Skin epidermis (tissue), 12 donors: Measurements from ENCODE around the gene CETP.
"Not testable (repeated sequence)": the region's sequence is repeated elsewhere in the genome, so short reads cannot be mapped to it uniquely, and the experiment has no call there.

ENCODE experiments used
- H3K27ac ChIP-seq, 21 experiments: fragments of 200-600 bp; sonication (generic) in 11 of 21; one replicate each; pipeline ENCODE4 v1.5.0; 2020; ENCODE audit warnings: mild to moderate bottlenecking in 3 of 21, inconsistent platforms in 2 of 21, moderate library complexity in 2 of 21
- H3K4me3 ChIP-seq, 7 experiments: fragments of 200-600 bp; sonication (generic) in 2 of 7; one replicate each; pipeline ENCODE4 v1.5.0; 2020; ENCODE audit warnings: inconsistent platforms in 2 of 7, mild to moderate bottlenecking in 2 of 7, moderate library complexity in 1 of 7

The CETP gene

GRCh38 chr16:56950881-56951771 lies 10.6 kb upstream of the CETP start:
- H3K27ac ChIP-seq = peak overlapping the region in 2 of 21 experiments; percentile 0 to 26
- no peak overlapping the region for H3K4me3 ChIP-seq

- Histone ChIP-seq H3K4me3 (no peak overlapping the region), H3K27ac (no peak overlapping the region)
Observed at GRCh38 chr16:56953006-56953405, 8.7 kb upstream of the CETP start.

GRCh38 chr16:56956076-56956475 lies 5.7 kb upstream of the CETP start:
- H3K27ac ChIP-seq = no peak overlapping the region

GRCh38 chr16:56956756-56957155 lies 5.0 kb upstream of the CETP start:
- Histone ChIP-seq H3K27ac (no peak overlapping the region), H3K4me3 (no peak overlapping the region)

More at GRCh38 chr16:56956076-56956475, 5.7 kb upstream of the CETP start:
- H3K4me3 ChIP-seq = no peak overlapping the region

- no peak overlapping the region for H3K4me3 ChIP-seq
- no peak overlapping the region for H3K27ac ChIP-seq
Observed at GRCh38 chr16:56960681-56961281, 969 bp upstream of the CETP start.

GRCh38 chr16:56961386-56961785 lies 364 bp upstream of the CETP start:
- no peak overlapping the region for H3K27ac ChIP-seq

GRCh38 chr16:56964243-56965148 lies 2.7 kb downstream of the CETP start:
- H3K4me3 ChIP-seq = no peak overlapping the region
- H3K27ac ChIP-seq = no peak overlapping the region

More at GRCh38 chr16:56961386-56961785, 364 bp upstream of the CETP start:
- H3K4me3 ChIP-seq = no peak overlapping the region

- Histone ChIP-seq H3K27ac (peak overlapping the region in 8 of 21 experiments; percentile 1 to 65 (median 44)), H3K4me3 (no peak overlapping the region)
Observed at GRCh38 chr16:56965149-56966092, 3.7 kb downstream of the CETP start.

GRCh38 chr16:56966093-56966475 lies 4.3 kb downstream of the CETP start:
- H3K27ac ChIP-seq = peak overlapping the region in 7 of 21 experiments; percentile 1 to 65 (median 46)
- no peak overlapping the region for H3K4me3 ChIP-seq

GRCh38 chr16:56967733-56968132 lies 6.0 kb downstream of the CETP start:
- no peak overlapping the region for H3K27ac ChIP-seq

GRCh38 chr16:56969769-56970168 lies 8.0 kb downstream of the CETP start:
- no peak overlapping the region for H3K4me3 ChIP-seq

More at GRCh38 chr16:56967733-56968132, 6.0 kb downstream of the CETP start:
- no peak overlapping the region for H3K4me3 ChIP-seq

GRCh38 chr16:56970934-56971767 lies 9.4 kb downstream of the CETP start:
- Histone ChIP-seq H3K27ac (no peak overlapping the region), H3K4me3 (no peak overlapping the region)

More at GRCh38 chr16:56969769-56970168, 8.0 kb downstream of the CETP start:
- H3K27ac ChIP-seq = no peak overlapping the region

- no peak overlapping the region for H3K4me3 ChIP-seq
- H3K27ac ChIP-seq = no peak overlapping the region
Observed at GRCh38 chr16:56971768-56972043, 10.0 kb downstream of the CETP start.

GRCh38 chr16:56972403-56973293 lies 10.9 kb downstream of the CETP start:
- Histone ChIP-seq H3K4me3 (no peak overlapping the region), H3K27ac (no peak overlapping the region)

- Histone ChIP-seq H3K27ac (no peak overlapping the region), H3K4me3 (no peak overlapping the region)
Observed at GRCh38 chr16:56973294-56973689, 11.5 kb downstream of the CETP start.

GRCh38 chr16:56973899-56974298 lies 12.1 kb downstream of the CETP start:
- H3K4me3 ChIP-seq, H3K27ac ChIP-seq: not testable (repeated sequence)

GRCh38 chr16:56974549-56975300 lies 13.0 kb downstream of the CETP start:
- H3K4me3 ChIP-seq = no peak overlapping the region
- H3K27ac ChIP-seq = no peak overlapping the region
